HG03521 (cell line): ENCODE measurements around the gene CCT3.
"Not testable (repeated sequence)": the region's sequence is repeated elsewhere in the genome, so short reads cannot be mapped to it uniquely, and the experiment has no call there.

ENCODE experiments used
- ATAC-seq: cut with Tn5 transposase; IDR thresholded peaks from one replicate; pipeline ENCODE4 v1.9.1; 2021; ENCODE audit warnings: mild to moderate bottlenecking, moderate library complexity; ENCODE audit not compliant: unreplicated experiment

The CCT3 gene

DNA sequence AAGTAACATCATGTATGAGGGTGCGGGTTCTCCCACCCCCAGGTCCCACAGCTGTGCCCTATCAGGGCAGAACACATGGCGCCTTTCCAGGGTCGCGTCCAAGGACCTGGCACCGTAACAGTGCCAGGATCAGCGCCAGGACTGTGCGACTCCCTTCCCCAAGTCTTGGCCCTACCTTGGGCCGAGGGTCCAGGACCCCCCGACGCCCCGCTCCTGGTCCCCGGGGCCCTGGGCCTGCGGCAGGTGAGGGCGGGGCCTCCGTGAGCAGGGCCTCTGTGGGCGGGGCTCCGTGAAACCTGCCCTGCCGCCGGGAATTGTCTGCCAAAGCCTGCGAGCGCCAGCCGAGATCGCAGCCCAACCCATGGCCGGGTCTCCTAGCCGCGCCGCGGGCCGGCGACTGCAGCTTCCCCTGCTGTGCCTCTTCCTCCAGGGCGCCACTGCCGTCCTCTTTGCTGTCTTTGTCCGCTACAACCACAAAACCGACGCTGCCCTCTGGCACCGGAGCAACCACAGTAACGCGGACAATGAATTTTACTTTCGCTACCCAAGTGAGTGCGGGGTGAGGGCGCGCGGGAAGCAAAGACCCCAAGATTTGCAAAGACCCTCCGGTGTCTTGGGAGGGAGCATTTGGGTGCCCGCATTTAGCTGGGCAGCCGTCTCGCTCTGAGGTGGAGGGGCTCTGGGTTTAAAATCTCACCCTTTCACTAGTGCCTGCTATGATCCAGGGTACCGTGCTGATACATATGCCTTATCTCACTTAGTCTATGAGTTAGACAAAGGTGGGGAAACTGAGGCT is 31.0 kb upstream of the CCT3 start, which contains the start of gene RHBG:
Gene RHBG, plus strand, starts transcription at position 323 of the 796 bp plus-strand sequence. Its CDS starts 39 bp downstream, at position 362.
- no peak for ATAC-seq

DNA sequence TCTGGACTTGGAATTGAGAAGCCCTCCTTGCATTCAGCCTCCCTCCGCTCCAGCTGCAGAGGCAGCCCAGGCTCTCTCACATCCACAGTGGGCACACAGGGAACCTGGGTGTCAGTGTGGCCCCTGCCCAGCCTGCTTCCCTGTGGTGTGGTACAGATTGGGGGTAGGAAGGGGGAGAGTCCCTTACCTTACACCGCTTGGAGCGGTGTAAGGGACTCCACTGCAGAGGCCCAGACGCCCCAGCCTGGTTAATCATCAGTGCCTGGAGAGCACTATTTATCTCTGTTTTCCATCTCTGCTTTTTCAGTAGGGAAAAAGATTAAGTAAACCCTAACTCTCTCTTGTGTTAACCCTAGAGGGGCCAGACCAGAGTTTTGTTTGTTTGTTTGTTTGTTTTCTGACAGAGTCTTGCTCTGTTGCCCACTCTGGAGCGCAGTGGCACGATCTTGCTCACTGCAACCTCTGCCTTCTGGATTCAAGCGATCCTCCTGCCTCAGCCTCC is 30.1 kb upstream of the CCT3 start:
- no peak for ATAC-seq

DNA sequence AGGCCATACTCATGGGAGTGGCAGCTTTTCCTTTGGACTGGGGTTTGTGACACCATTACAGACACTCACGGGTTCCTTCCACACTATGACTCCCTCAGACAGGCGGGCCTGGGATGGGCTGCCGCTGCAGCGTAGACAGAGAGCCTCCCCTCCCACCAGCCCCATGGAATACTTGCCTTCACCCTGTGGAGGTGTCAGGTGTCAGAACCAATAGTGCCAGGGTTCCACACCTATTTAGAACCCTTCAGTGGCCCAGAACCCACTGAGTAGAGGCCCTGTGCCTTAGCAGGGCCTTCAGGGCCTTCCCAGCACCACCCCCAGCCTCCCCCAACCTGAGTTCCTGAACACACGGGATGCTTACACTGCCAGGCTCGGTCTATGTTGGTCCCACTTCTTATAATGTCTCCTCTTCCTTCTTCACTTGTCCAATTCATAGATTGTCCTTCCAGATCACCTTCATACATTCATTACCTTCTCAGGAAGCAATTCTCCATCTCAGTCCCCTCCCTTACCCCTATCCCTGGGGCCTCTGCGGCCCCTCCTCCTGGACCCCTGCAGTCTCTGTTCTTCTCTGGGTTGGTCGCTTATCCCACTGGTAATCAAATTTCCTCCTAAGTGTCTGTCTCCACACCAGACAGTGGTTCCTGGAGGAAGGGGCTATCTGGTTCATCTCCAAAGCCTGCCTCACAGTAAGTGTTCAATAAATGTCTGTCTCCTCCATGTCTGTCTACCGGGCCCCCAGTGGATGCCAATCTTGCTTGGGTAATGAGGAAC is 29.5 kb upstream of the CCT3 start:
- ATAC-seq: no peak

DNA sequence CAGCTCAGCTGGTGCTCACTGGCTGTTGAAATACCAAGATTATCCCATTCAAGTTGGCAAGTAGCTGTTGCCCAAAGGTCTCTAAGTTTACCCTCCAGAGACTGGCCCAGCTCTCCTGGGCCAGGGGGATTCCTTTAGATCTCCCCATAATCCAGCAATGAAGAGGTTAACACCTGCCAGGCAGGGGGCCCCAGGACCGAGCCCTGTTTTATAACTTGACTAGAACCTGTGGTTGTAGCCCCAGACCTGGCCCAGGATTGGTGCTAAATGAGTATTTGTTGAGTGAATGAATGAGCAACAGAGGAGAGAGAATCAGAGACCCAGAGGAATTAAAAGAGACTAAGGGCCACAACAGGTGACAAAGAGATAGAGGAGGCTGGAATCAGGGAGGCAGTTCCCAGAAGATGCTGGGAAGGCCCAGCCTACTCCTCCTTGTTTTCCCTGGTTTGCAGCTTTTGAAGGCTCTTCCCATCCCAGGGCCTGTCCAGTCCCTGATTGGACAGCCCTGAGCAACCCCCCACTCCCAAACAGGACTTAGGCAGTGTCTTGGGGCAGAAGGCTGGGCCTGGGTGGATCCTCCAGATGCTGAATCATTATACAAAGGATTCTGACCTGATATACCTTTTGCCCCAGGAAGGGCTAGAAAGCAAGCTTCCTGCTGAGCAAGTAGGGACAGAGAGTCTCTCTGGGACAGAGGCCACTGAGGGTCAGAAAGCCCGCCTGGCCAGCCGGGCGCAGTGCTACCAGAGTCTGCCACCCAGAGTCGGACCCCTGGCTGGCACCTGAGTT is 28.5 kb upstream of the CCT3 start:
- ATAC-seq: no peak

DNA sequence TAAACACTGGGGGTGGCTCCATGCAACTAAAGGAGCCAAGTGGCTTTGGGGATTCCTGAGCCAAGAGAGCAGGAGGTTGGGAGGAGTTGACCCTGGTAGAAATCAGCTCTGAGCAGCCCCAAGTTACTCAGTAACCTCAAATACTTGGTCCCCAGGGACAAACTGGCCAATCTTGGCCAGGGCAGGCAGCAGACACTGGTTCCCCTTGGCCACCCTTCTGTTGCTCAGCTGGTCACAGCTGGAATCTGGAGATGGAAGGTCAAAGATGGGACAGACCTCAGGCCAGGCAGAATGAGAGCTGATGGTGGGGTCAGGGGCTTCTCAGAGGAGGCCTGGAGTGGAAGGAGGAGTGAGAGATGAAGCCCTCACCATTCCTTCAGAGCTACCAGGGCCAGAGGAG is 27.7 kb upstream of the CCT3 start:
- no peak for ATAC-seq

DNA sequence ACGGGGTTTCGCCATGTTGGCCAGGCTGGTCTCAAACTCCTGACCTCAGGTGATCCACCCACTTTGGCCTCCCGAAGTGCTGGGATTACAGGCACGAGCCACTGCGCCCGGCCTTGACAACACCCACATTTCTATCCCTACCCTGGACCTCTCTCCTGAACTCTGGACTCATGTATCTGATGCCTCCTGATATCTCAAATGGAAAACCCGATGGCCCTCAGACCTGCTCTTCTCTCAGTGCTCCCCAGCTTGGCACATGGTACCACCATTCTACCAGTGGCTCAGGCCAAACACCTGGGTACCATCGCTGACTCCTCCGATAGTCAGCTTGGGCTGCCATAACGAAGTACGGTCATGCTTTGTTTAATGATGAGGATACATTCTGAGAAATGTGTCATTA is 22.4 kb upstream of the CCT3 start:
- no peak for ATAC-seq

DNA sequence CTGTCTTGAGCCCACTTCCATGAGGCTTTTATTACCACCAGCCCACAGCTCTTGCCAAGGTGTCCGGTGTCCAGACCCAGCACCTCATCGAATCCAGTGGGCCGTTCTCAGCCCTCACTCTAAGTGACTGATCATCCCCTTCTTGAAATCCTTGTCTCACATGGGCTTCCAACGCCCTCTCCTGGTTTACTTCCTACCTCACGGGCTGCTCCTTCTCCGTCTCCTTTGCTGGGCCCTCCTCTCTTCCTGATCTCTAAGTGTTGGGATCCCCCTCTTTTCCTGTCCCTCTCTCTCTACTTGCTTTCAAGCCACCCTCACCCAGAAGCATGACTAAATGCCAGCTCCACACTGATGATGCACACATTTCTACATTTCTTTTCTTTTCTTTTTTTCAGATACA is 21.9 kb upstream of the CCT3 start:
- no peak for ATAC-seq

DNA sequence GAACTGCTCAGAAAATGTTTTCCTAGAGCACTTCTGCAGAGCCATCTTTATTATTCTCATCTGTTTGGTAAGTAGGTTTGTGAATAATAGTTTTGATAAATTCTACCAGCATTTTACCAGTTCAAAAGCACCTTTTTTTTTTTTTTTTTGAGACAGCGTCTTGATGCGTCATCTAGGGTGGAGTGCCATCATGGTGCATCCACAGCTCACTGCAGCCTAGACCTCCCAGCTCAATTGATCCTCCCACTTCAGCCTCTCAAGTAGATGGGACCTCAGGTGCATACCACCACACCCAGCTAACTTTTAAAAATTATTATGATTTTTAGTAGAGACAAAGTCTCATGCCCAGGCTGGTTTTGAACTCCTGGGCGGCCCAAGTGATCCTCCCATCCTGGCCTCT is 21.2 kb upstream of the CCT3 start:
- no peak for ATAC-seq

DNA sequence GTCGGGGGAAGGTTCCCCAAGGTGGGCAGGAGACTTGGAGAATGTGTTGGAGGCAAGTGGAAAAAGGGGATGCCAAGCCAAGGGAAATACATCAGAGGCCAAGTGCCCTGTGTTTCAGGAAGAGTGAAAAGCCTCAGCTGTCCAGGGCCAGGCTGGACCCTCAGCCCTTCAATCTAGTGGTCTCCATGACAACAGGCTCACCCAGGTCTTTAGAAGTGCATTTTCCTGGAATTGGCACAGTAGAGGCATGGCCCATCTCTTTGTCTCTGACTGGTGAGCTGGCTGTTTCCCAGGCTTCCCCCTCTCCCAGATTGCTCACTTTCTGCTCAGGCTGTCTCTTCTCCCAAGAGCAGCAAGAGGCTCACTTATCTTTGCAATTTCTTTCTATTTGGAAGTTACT is 20.5 kb upstream of the CCT3 start:
- no peak for ATAC-seq

DNA sequence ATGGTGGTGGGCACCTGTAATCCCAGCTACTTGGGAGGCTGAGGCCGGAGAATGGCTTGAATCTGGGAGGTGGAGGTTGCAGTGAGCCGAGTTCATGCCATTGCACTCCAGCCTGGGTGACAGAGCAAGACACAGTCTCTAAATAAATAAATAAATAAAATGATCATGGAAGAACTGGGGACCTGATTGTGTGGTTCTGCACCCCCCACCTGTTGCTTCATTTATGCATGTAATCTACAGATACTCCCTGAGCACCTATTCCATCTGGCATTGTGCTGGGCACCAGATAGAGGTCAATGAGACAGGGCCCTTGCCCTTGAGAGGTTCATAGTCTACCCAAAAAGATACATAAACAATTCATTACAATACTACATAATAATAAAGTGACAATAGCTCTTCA is 19.9 kb upstream of the CCT3 start:
- ATAC-seq: no peak

DNA sequence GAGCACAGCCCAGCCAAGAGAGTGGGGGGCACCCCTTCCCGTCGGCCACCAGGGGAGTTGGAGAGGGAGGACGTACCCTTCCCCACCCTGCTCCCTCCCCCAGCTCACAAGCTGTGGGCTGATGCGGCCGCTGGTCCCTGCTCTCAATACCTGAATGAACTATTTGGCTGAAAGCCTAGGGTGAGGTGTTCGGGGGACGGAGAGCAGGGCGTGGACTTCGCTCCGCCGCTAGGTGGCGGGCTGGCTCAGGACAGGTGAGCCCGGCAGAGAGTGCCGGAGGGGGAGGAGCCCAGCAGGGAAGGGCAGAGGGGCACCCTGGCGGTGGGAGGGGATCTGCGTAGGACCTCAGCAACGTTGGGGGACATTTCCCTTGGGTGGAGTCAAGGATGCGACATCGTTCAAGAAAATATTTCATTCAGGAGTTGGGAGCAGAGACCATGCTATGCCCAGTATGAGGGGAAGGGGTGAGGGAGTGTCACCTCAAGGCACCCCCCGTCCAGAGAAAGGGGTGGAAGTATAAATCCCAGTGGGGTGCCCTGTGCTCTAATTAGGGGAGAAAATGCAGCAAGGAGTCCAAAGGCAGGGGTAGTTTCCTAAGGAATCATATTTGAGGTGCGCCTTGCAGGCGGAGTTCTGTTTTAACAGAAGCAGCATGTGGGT is 18.9 kb upstream of the CCT3 start:
- ATAC-seq: no peak

DNA sequence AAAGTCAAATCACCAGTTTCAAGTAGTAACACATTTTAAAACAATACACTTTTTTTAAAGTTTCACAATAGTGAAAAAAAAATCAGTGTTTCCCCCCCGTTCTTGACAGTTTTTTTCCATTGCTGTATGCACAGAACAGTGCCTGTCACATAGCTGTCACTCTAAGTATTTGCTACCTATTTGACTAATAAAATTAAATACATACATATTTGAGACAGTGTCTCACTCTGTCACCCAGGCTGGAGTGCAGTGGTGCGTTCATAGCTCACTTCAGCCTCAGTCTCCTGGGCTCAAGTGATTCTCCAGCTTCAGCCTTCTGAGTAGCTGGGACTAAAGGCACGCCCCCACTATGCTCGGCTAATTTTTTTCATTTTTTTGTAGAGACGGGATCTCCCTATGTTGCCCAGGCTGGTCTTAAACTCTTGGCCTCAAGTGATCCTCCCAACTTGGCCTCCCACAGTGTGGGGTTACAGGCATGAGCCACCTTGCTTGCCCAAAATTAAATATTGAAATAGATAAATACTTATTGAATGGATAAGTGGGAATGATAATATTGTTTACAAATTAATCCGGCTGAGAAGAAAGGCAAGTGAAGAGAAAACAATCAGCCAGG is 18.3 kb upstream of the CCT3 start:
- ATAC-seq: no peak

DNA sequence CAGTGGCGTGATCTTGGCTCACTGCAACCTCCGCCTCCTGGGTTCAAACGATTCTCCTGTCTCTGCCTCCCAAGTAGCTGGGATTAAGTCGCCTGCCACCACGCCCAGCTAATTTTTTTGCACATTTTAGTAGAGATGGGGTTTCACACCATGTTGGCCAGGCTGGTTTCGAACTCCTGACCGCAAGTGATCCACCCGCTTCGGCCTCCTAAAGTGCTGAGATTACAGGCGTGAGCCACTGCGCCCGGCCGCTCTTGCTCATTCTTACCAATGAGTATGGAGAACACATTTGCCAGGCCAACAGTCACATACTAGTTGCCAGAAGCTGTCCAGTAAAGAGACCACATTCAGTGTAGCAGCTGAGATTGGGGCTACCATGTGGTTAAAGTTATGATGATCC is 14.4 kb upstream of the CCT3 start:
- not testable (repeated sequence) for ATAC-seq

DNA sequence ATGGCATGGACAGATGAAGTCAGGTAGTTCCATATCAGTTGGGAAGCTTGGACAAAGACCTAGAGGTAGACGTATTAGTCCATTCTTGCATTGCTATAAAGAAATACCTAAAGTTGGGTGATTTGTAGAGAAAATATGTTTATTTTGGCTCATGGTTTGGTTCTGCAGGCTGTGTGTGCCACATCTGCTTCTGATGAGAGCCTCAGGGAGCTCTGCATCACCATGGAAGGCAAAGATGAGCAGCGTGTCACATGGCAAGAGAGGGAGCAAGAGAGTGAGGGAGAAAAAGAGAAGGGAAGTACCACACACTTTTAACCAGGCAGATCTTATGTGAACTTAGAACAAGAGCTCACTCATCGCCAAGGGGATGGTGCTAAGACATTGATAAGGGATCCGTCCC is 9.2 kb upstream of the CCT3 start:
- ATAC-seq: no peak

DNA sequence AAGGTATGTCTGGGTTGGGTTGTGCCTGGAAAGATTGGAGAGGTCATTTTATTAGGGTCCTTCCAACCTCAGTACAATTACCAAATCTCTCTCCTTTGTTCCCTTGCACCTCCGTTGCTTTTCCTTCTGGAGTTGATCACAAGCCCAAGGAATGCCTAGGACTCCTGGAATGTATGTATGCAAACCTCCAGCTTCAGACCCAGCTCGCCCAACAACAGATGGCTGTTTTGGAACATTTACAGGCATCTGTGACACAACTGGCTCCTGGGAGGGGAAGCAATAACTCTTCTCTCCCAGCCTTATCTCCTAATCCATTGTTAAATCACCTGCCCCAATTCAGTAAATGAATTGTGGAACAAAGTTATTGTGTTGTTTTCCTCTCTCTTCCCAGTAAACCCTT is 8.5 kb upstream of the CCT3 start:
- no peak for ATAC-seq

DNA sequence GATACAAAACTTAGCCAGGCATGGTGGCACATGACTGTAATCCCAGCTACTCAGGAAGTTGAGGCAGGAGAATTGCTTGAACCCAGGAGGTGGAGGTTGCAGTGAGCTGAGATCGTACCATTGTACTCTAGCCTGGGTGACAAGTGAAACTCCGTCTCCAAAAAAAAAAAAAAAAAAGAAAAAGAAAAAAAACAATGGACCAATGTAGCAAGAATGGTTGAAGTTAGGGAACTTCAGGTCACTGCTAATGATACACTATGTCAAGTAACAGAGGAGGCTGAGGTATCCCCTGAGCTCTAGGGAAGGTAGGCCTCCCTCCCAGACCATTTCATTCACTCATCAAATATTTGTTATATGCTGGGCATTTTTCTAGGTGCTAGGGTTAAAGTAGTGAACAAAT is 7.9 kb upstream of the CCT3 start:
- ATAC-seq: not testable (repeated sequence)

DNA sequence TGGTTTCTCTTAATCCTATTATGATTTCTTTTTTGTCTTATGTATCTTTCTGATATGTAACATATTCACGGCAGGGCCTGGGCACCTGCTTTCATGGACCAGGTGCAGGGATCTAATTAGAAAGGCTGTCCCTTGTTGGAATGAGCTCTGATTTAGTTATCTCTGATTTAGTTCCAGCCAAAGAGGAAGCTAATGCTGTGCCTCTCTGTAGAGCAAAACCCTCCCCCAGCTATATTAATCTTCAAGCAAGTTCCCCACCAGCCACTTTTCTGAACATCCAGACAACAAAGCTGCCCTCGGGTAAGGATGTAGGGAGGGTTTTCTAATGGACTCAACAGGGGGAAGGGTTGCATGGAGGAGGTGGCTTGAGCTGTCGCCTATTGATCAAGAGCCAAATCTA is 6.3 kb upstream of the CCT3 start:
- ATAC-seq: no peak

DNA sequence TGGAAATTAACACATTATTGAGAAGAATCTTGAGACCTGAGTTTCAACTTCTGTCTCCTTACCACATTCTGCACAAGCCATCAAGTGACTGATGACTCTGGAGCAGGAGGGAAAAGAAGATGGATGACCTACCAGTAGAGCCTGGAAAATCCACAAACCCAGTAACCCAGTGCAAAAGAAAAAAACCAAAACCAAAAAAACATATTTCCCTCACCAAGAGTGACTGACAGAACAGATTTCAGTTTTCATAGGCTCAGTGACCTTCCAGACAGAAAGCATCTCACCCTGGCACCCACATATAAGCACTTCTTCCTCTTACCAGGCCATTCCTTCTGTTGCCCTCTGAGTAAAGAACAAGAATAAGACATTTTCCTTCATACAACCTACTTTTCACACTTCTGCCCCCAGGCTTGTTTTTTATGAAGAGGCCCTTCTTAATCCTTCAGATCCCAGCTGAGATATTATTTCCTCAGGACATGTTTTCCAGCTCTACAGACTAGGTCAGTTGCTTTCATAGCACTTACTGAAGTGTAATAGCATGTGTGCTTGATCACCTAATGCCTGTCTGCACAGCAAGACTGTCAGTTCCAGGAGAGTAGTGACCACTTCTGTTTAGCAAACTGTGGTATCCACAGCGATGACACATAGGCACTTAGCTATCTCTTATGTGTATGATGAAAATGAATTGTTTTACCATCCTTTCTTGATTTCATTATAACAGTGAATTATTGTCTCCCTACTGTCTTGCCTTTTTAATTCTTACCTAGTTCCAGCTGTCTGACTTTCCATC is 4.3 kb upstream of the CCT3 start:
- no peak for ATAC-seq

DNA sequence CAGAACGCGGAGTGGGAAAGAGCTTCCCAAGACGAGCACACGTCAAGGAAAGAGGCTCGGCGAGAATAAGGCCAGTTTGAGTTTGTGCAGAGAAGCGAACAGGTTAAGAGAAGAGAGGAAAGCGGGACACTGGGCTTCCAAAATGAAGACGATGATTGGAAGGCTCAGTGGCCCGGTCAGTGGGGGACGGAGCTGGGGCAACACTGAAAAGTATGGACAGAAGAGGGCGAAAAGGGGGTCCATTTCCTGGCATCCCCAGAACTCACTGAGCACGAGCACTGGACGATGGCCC is 258 bp downstream of the CCT3 start:
- no peak for ATAC-seq
